ENCODE results near the gene STUM.

Gene STUM

DNA sequence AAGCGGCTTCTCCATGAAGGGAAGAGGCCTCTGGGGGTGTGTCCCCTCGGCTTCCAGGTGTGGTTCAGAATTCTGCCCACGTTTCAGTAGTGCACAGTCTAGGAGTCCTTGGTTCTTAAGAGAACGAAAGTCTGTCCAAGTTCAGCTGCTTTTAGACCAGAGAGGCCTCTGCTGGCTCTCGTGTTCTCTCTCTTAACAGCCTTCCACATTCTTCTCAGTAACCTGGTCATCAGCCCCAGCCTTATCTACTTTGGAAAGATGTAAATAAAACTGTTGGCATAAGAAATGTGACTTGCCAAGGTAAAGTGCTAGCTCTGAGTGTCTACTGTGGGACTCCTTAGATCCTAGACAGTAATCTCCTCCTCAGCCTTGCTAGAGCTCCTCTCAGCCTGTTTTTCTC, 15.3 kb upstream of the STUM start:
- DNase-seq (ENCODE audit: low read depth) = no peak
- TF ChIP-seq, protein P1, sequence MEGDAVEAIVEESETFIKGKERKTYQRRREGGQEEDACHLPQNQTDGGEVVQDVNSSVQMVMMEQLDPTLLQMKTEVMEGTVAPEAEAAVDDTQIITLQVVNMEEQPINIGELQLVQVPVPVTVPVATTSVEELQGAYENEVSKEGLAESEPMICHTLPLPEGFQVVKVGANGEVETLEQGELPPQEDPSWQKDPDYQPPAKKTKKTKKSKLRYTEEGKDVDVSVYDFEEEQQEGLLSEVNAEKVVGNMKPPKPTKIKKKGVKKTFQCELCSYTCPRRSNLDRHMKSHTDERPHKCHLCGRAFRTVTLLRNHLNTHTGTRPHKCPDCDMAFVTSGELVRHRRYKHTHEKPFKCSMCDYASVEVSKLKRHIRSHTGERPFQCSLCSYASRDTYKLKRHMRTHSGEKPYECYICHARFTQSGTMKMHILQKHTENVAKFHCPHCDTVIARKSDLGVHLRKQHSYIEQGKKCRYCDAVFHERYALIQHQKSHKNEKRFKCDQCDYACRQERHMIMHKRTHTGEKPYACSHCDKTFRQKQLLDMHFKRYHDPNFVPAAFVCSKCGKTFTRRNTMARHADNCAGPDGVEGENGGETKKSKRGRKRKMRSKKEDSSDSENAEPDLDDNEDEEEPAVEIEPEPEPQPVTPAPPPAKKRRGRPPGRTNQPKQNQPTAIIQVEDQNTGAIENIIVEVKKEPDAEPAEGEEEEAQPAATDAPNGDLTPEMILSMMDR (IDR thresholded peaks at IDR 0.05; ENCODE audit: control insufficient read depth, extremely low read depth, insufficient read depth) = no peak
- H3K4me3 ChIP-seq (ENCODE audit: low read depth, low read length) = no peak overlapping the region

DNA sequence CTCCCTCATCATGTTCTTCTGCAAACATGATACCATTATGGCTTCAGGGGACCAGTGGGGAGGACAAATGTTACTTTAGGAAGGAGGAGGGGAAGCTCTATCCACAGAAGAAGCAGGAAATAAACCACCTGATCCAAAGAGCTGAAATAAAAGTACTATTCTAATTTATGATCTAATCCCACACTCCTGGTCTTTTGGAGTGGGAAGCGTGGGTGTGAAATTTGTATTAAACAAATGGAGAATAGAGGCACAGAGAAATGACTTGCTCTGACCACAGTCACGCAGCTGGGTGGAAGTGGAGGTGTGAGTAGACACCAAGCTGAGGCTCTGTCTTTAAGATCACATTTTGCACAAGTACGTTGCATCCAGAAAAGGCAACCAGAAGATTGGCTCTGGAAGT, 14.5 kb upstream of the STUM start:
- H3K4me3 ChIP-seq (ENCODE audit: low read depth, low read length) = no peak overlapping the region
- TF ChIP-seq, protein P1 (IDR thresholded peaks at IDR 0.05; ENCODE audit: control insufficient read depth, extremely low read depth, insufficient read depth) = no peak
- no peak for DNase-seq (ENCODE audit: low read depth)

DNA sequence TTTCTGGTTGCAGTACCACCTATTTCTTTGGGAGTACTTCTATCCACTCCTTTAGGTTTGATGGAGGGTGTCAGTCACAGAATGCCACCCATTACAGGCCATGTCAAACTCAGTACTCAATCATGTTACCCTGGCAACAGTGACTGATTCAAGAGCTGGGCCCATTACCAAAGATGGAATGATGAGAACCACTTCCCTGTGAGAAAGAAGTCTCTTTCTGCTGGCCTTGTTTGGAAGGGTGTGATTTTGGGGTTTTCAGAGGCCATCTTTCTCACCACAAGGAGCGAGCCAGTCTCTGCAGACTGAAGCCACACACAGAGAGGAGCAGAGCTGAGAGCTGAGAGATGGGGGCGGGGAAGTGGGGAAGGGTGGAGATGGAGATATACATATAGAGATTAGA, 13.9 kb upstream of the STUM start:
- TF ChIP-seq, protein P1 (IDR thresholded peaks at IDR 0.05; ENCODE audit: control insufficient read depth, extremely low read depth, insufficient read depth) = no peak
- H3K4me3 ChIP-seq (ENCODE audit: low read depth, low read length) = no peak overlapping the region
- no peak for DNase-seq (ENCODE audit: low read depth)

DNA sequence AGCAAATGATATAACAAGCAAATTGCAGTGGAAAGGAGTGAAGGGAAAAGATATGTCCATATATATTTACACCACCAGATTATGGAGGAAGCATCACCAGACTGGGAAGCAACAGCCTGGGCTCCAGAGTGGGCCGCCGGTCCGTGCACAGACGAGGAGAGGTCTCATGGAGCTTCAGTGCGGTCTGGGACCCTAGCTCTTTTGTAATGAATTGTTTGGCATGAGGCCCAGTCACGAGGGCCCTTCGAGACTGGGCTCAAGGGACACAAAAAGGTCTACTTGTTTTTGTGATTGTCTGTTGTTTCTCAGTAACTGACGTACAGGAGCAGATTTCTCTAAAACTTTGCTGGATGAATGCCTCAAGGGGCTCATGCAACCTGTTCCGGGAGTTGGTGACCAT, 12.9 kb upstream of the STUM start:
- TF ChIP-seq, protein P1 (IDR thresholded peaks at IDR 0.05; ENCODE audit: control insufficient read depth, extremely low read depth, insufficient read depth) = no peak
- DNase-seq (ENCODE audit: low read depth) = no peak
- no peak overlapping the region for H3K4me3 ChIP-seq (ENCODE audit: low read depth, low read length)

DNA sequence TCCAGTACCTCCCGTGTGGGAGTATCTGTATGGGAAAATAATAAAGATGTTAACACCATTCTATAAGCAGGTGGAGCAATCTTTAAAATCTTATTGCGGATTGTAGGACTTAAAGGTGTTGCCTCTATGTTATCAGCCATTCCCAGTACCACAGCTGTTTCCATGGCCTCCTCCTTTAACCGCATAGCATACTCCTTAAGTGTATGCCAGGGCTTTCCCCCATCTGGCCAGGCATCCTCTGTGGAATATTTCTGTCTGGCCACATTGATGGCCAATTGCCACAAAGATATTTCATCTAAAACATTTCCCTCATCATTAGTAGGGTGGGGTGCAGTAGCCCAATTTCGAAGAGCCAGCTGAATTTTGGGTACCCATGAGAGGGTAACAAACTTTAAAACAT, 7.3 kb upstream of the STUM start:
- H3K4me3 ChIP-seq (ENCODE audit: low read depth, low read length) = no peak overlapping the region
- TF ChIP-seq, protein P1 (IDR thresholded peaks at IDR 0.05; ENCODE audit: control insufficient read depth, extremely low read depth, insufficient read depth) = no peak
- DNase-seq (ENCODE audit: low read depth) = no peak

DNA sequence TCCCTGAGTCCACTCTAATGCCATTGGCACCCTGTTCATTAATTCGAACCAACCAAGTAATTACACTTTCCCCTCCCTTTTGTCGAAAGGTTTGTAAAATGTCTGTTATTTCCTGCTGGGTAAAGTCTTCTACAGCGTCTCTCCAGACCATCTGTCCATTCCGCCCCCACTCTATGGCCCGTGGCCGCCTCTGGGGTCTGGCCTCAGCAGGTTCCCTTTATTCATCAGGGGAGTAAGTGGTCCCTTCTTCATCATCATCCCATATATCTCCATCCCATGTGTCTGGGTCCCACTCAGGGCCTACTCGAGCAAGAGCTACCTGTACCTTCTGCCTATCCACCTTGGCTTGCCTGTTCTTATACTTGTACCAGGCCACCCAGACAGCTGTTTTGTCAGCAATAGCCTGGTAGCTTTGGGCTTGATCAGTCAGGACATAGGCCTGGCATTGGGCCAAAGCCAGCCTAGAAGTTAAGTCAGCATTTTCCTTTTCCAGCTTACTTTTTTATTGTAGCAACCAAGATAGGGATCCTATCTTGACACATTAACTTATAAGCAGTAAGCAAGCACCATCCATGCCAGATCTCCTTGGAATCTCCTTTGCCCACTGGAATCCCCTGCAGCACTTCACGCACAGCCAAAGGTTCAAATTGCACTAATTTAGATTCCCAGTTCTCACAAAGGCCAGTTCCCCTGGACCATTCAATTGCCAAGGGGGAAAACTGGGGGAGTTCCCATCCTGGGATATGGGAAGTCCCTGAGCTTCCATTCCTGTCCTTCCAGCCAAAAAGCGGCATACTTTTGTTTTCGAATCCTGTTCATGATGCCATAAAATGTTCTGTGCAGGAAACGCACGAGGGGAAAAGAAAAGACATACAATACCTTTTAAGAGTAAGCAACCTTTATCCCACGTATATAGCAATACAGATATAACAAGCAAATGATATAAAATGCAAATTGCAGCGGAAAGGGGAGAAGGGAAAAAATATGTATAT, 6.6 kb upstream of the STUM start:
- TF ChIP-seq, protein P1 (IDR thresholded peaks at IDR 0.05; ENCODE audit: control insufficient read depth, extremely low read depth, insufficient read depth) = no peak
- DNase-seq (ENCODE audit: low read depth) = no peak
- H3K4me3 ChIP-seq (ENCODE audit: low read depth, low read length) = no peak overlapping the region

Data from LNCaP clone FGC (cell line).